ENCODE data around the gene AFG1L.
"Not testable (repeated sequence)": the region's sequence is repeated elsewhere in the genome, so short reads cannot be mapped to it uniquely, and the experiment has no call there.

Gene AFG1L

GRCh38 chr6:108436771-108437170 is 141.9 kb downstream of the AFG1L start:
- no peak overlapping the region for H3K4me3 ChIP-seq
- TF ChIP-seq POLR2AphosphoS5 (IDR thresholded peaks at IDR 0.05; ENCODE audit: borderline replicate concordance, low read depth, low read length), result no peak
- no peak for TF ChIP-seq FOXP2 (optimal IDR thresholded peaks at IDR 0.05; ENCODE audit: control extremely low read depth, extremely low read length, insufficient read depth)
- no peak for TF ChIP-seq EZH2 (IDR thresholded peaks at IDR 0.05)

GRCh38 chr6:108437821-108438220 is 143.0 kb downstream of the AFG1L start:
- H3K9me3 ChIP-seq (ENCODE audit: low read depth, low read length), result no peaks in the 10 kb centered on the region
- no peak overlapping the region for H3K9ac ChIP-seq (ENCODE audit: insufficient read length)
- no peak for DNase-seq (ENCODE audit: low read depth, low spot score)
- H3K27ac ChIP-seq, result no peak overlapping the region
- H3K4me3 ChIP-seq, result no peak overlapping the region
- TF ChIP-seq EZH2 (IDR thresholded peaks at IDR 0.05), result no peak
- TF ChIP-seq FOXP2 (optimal IDR thresholded peaks at IDR 0.05; ENCODE audit: control extremely low read depth, extremely low read length, insufficient read depth), result no peak
- TF ChIP-seq POLR2AphosphoS5 (IDR thresholded peaks at IDR 0.05; ENCODE audit: borderline replicate concordance, low read depth, low read length), result no peak
- no peaks in the 10 kb centered on the region for H3K36me3 ChIP-seq (ENCODE audit: insufficient read depth, low read length)

More at GRCh38 chr6:108436771-108437170, 141.9 kb downstream of the AFG1L start:
- H3K36me3 ChIP-seq (ENCODE audit: insufficient read depth, low read length), result no peaks in the 10 kb centered on the region
- H3K9me3 ChIP-seq (ENCODE audit: low read depth, low read length), result no peaks in the 10 kb centered on the region
- DNase-seq (ENCODE audit: low read depth, low spot score), result no peak
- H3K27ac ChIP-seq, result no peak overlapping the region
- no peak overlapping the region for H3K9ac ChIP-seq (ENCODE audit: insufficient read length)

- TF ChIP-seq FOXP2 (optimal IDR thresholded peaks at IDR 0.05; ENCODE audit: control extremely low read depth, extremely low read length, insufficient read depth), result no peak
- TF ChIP-seq POLR2AphosphoS5 (IDR thresholded peaks at IDR 0.05; ENCODE audit: borderline replicate concordance, low read depth, low read length), result no peak
- no peak for TF ChIP-seq EZH2 (IDR thresholded peaks at IDR 0.05)
- no peak overlapping the region for H3K9ac ChIP-seq (ENCODE audit: insufficient read length)
Measured at GRCh38 chr6:108438918-108439317, 144.1 kb downstream of the AFG1L start.

GRCh38 chr6:108441141-108441540 is 146.3 kb downstream of the AFG1L start:
- DNase-seq (ENCODE audit: low read depth, low spot score), result no peak
- no peak overlapping the region for H3K9ac ChIP-seq (ENCODE audit: insufficient read length)
- no peak overlapping the region for H3K27ac ChIP-seq
- no peak overlapping the region for H3K4me3 ChIP-seq
- no peaks in the 10 kb centered on the region for H3K9me3 ChIP-seq (ENCODE audit: low read depth, low read length)
- TF ChIP-seq FOXP2 (optimal IDR thresholded peaks at IDR 0.05; ENCODE audit: control extremely low read depth, extremely low read length, insufficient read depth) (no peak), POLR2AphosphoS5 (IDR thresholded peaks at IDR 0.05; ENCODE audit: borderline replicate concordance, low read depth, low read length) (no peak), EZH2 (IDR thresholded peaks at IDR 0.05) (no peak)
- no peaks in the 10 kb centered on the region for H3K36me3 ChIP-seq (ENCODE audit: insufficient read depth, low read length)

More at GRCh38 chr6:108438918-108439317, 144.1 kb downstream of the AFG1L start:
- H3K9me3 ChIP-seq (ENCODE audit: low read depth, low read length), result no peaks in the 10 kb centered on the region
- H3K36me3 ChIP-seq (ENCODE audit: insufficient read depth, low read length), result no peaks in the 10 kb centered on the region
- no peak for DNase-seq (ENCODE audit: low read depth, low spot score)
- no peak overlapping the region for H3K4me3 ChIP-seq
- no peak overlapping the region for H3K27ac ChIP-seq

GRCh38 chr6:108442770-108443520 is 148.1 kb downstream of the AFG1L start:
- TF ChIP-seq POLR2AphosphoS5 (IDR thresholded peaks at IDR 0.05; ENCODE audit: borderline replicate concordance, low read depth, low read length) (no peak), FOXP2 (optimal IDR thresholded peaks at IDR 0.05; ENCODE audit: control extremely low read depth, extremely low read length, insufficient read depth) (no peak), EZH2 (IDR thresholded peaks at IDR 0.05) (no peak)
- Histone ChIP-seq H3K9me3 (ENCODE audit: low read depth, low read length) (no peaks in the 10 kb centered on the region), H3K9ac (ENCODE audit: insufficient read length) (no peak overlapping the region), H3K4me3 (peak overlapping the region; percentile 5), H3K27ac (peak overlapping the region; percentile 75), H3K36me3 (ENCODE audit: insufficient read depth, low read length) (no peaks in the 10 kb centered on the region)
- DNase-seq (ENCODE audit: low read depth, low spot score), result peak; percentile 91

- Histone ChIP-seq H3K9ac (ENCODE audit: insufficient read length) (peak overlapping the region; percentile 69), H3K4me3 (peak overlapping the region; percentile 60), H3K27ac (peak overlapping the region; percentile 96), H3K9me3 (ENCODE audit: low read depth, low read length) (no peaks in the 10 kb centered on the region; the same call in 1 of the 2 replicates), H3K36me3 (ENCODE audit: insufficient read depth, low read length) (no peaks in the 10 kb centered on the region)
- TF ChIP-seq POLR2AphosphoS5 (IDR thresholded peaks at IDR 0.05; ENCODE audit: borderline replicate concordance, low read depth, low read length) (no peak; the same call in 1 of the 2 replicates), EZH2 (IDR thresholded peaks at IDR 0.05) (no peak), FOXP2 (optimal IDR thresholded peaks at IDR 0.05; ENCODE audit: control extremely low read depth, extremely low read length, insufficient read depth) (no peak)
- no peak for DNase-seq (ENCODE audit: low read depth, low spot score)
Measured at GRCh38 chr6:108446629-108447150, 151.8 kb downstream of the AFG1L start.

GRCh38 chr6:108448481-108448880 is 153.6 kb downstream of the AFG1L start:
- peak overlapping the region; percentile 69 for H3K9ac ChIP-seq (ENCODE audit: insufficient read length)
- H3K9me3 ChIP-seq (ENCODE audit: low read depth, low read length), result no peaks in the 10 kb centered on the region; the same call in 1 of the 2 replicates
- H3K27ac ChIP-seq, result peak overlapping the region; percentile 96
- H3K4me3 ChIP-seq, result peak overlapping the region; percentile 60; the same call in 1 of the 2 replicates
- no peak for DNase-seq (ENCODE audit: low read depth, low spot score)
- TF ChIP-seq POLR2AphosphoS5 (IDR thresholded peaks at IDR 0.05; ENCODE audit: borderline replicate concordance, low read depth, low read length) (no peak), FOXP2 (optimal IDR thresholded peaks at IDR 0.05; ENCODE audit: control extremely low read depth, extremely low read length, insufficient read depth) (no peak), EZH2 (IDR thresholded peaks at IDR 0.05) (no peak)
- H3K36me3 ChIP-seq (ENCODE audit: insufficient read depth, low read length), result no peaks in the 10 kb centered on the region

GRCh38 chr6:108449717-108450116 is 154.9 kb downstream of the AFG1L start:
- not testable (repeated sequence) for H3K4me3 ChIP-seq; H3K9ac ChIP-seq (ENCODE audit: insufficient read length); DNase-seq (ENCODE audit: low read depth, low spot score); H3K27ac ChIP-seq; H3K9me3 ChIP-seq (ENCODE audit: low read depth, low read length); H3K36me3 ChIP-seq (ENCODE audit: insufficient read depth, low read length)
